WTC11 (cell line): ENCODE data around the gene NKAIN4. TPM values are rescaled to one million over a fixed set of nuclear protein-coding genes. Genes with fewer than 3 reads are reported as not detected.

ENCODE experiments used
- ATAC-seq: fragments of 200-7000 bp; cut with Tn5 transposase; 2 replicates; pipeline ENCODE4 v1.10.0; 2021; ENCODE audit warnings: mild to moderate bottlenecking, moderate library complexity
- CTCF ChIA-PET: fragments of 300-600 bp; sonication (Branson Sonifier 250); formaldehyde crosslinking; loops from one replicate; lab custom pipeline; 2021; ENCODE audit warnings: antibody characterized with exemption; lab: Charles Lee
- POLR2A ChIA-PET: fragments of 350-600 bp; sonication (Branson Sonifier 250); formaldehyde crosslinking; loops from one replicate; lab custom pipeline; 2021; ENCODE audit warnings: antibody characterized with exemption; lab: Charles Lee
- DNase-seq: peaks from one replicate; pipeline ENCODE4 v3.0.0; 2021; ENCODE audit warnings: low spot score
- H3K27ac Mint-ChIP-seq: 2 replicates; pipeline ENCODE4 v1.8.0; 2021; ENCODE audit warnings: mixed read lengths
- H3K27me3 Mint-ChIP-seq: 2 replicates; pipeline ENCODE4 v1.8.0; 2021; ENCODE audit warnings: low read depth, mild to moderate bottlenecking, moderate library complexity, mixed read lengths
- H3K36me3 Mint-ChIP-seq: 2 replicates; pipeline ENCODE4 v1.8.0; 2021; ENCODE audit warnings: mixed read lengths
- H3K4me1 Mint-ChIP-seq: 2 replicates; pipeline ENCODE4 v1.8.0; 2022; ENCODE audit warnings: mixed read lengths
- H3K4me3 Mint-ChIP-seq: 2 replicates; pipeline ENCODE4 v1.8.0; 2021; ENCODE audit warnings: mild to moderate bottlenecking, moderate library complexity, mixed read lengths
- H3K9me3 Mint-ChIP-seq: 2 replicates; pipeline ENCODE4 v1.8.0; 2021; ENCODE audit warnings: mixed read lengths
- AFF4 ChIP-seq: sonication (generic); formaldehyde crosslinking; IDR thresholded peaks from 2 replicates; pipeline ENCODE4 v1.8.1; 2023; ENCODE audit warnings: mild to moderate bottlenecking, missing genetic modification reagents, borderline replicate concordance
- ARID4B ChIP-seq: sonication (generic); formaldehyde crosslinking; IDR thresholded peaks from 2 replicates; pipeline ENCODE4 v1.8.0; 2023; ENCODE audit warnings: missing genetic modification reagents, mild to moderate bottlenecking, borderline replicate concordance
- ATF2 ChIP-seq: sonication (generic); formaldehyde crosslinking; IDR thresholded peaks from 2 replicates; pipeline ENCODE4 v1.8.1; 2022; ENCODE audit warnings: low read depth, missing genetic modification reagents, borderline replicate concordance
- CREB1 ChIP-seq: sonication (generic); formaldehyde crosslinking; IDR thresholded peaks from 2 replicates; pipeline ENCODE4 v1.8.0; 2023; ENCODE audit warnings: mild to moderate bottlenecking, missing genetic modification reagents
- E2F5 ChIP-seq: sonication (generic); formaldehyde crosslinking; IDR thresholded peaks from 2 replicates; pipeline ENCODE4 v1.8.1; 2022; ENCODE audit warnings: mild to moderate bottlenecking, moderate library complexity, missing genetic modification reagents
- ELF4 ChIP-seq: sonication (generic); formaldehyde crosslinking; IDR thresholded peaks from 2 replicates; pipeline ENCODE4 v1.8.1; 2022; ENCODE audit warnings: low read depth, mild to moderate bottlenecking, moderate library complexity, missing genetic modification reagents
- ERG ChIP-seq: fragments of 250-450 bp; sonication (Bioruptor Pico); IDR thresholded peaks from 2 replicates; pipeline ENCODE4 v1.8.0; 2021; ENCODE audit warnings: mild to moderate bottlenecking
- FOXK1 ChIP-seq: sonication (generic); formaldehyde crosslinking; IDR thresholded peaks from 2 replicates; pipeline ENCODE4 v1.8.0; 2022; ENCODE audit warnings: mild to moderate bottlenecking, moderate library complexity, missing genetic modification reagents
- IRF1 ChIP-seq: sonication (generic); formaldehyde crosslinking; IDR thresholded peaks from 2 replicates; pipeline ENCODE4 v1.8.0; 2023; ENCODE audit warnings: missing genetic modification reagents
- MLX ChIP-seq: sonication (generic); formaldehyde crosslinking; IDR thresholded peaks from 2 replicates; pipeline ENCODE4 v1.8.1; 2023; ENCODE audit warnings: mild to moderate bottlenecking, missing genetic modification reagents, moderate library complexity
- NFATC4 ChIP-seq: fragments of 250-450 bp; sonication (Bioruptor Pico); IDR thresholded peaks from 2 replicates; pipeline ENCODE4 v1.9.0; 2021; ENCODE audit warnings: mild to moderate bottlenecking
- NFE2L1 ChIP-seq: sonication (generic); formaldehyde crosslinking; IDR thresholded peaks from 2 replicates; pipeline ENCODE4 v1.8.1; 2023; ENCODE audit warnings: missing genetic modification reagents
- NR1H2 ChIP-seq: sonication (generic); formaldehyde crosslinking; IDR thresholded peaks from 2 replicates; pipeline ENCODE4 v1.9.0; 2021; ENCODE audit warnings: mild to moderate bottlenecking, moderate library complexity, missing genetic modification reagents
- NR2C2 ChIP-seq: sonication (generic); formaldehyde crosslinking; IDR thresholded peaks from 2 replicates; pipeline ENCODE4 v1.8.0; 2022; ENCODE audit warnings: mild to moderate bottlenecking, missing genetic modification reagents
- NR3C1 ChIP-seq: sonication (generic); formaldehyde crosslinking; conservative IDR thresholded peaks from 2 replicates; pipeline ENCODE4 v1.8.1; 2023; ENCODE audit warnings: low read depth, mild to moderate bottlenecking, missing genetic modification reagents
- TCF7 ChIP-seq: sonication (generic); formaldehyde crosslinking; IDR thresholded peaks from 2 replicates; pipeline ENCODE4 v1.8.0; 2022; ENCODE audit warnings: mild to moderate bottlenecking, low read depth, missing genetic modification reagents, moderate library complexity
- TEAD1 ChIP-seq: sonication (generic); formaldehyde crosslinking; IDR thresholded peaks from 2 replicates; pipeline ENCODE4 v1.8.0; 2022; ENCODE audit warnings: mild to moderate bottlenecking, missing genetic modification reagents
- ZBTB21 ChIP-seq: sonication (generic); formaldehyde crosslinking; IDR thresholded peaks from 2 replicates; pipeline ENCODE4 v1.8.1; 2023; ENCODE audit warnings: mild to moderate bottlenecking, missing genetic modification reagents, borderline replicate concordance
- ZNF317 ChIP-seq: sonication (generic); formaldehyde crosslinking; IDR thresholded peaks from 2 replicates; pipeline ENCODE4 v1.8.1; 2023; ENCODE audit warnings: low read depth, mild to moderate bottlenecking, moderate library complexity, missing genetic modification reagents, borderline replicate concordance
- ZNF423 ChIP-seq: fragments of 250-450 bp; sonication (Bioruptor Pico); IDR thresholded peaks from 2 replicates; pipeline ENCODE4 v2.1.2; 2022; ENCODE audit warnings: mild to moderate bottlenecking, moderate library complexity
- total RNA-seq: library from RNA; stranded (reverse); gene quantifications from 3 replicates; pipeline ENCODE4 v1.2.3, GENCODE V29; 2021

NKAIN4 gene
- total RNA-seq, 1 experiment from 2014 or later: 7.2 TPM

- TF ChIP-seq AFF4 (CRISPR knock-in tag) (no peak), CREB1 (CRISPR knock-in tag) (no peak), ZNF317 (CRISPR knock-in tag) (no peak), NFE2L1 (CRISPR knock-in tag) (no peak), IRF1 (CRISPR knock-in tag) (no peak), NFATC4 (CRISPR knock-in tag) (no peak)
Measured at GRCh38 chr20:63242736-63243135, 11.5 kb downstream of the NKAIN4 start (continued).

GRCh38 chr20:63241272-63241671, 13.0 kb downstream of the NKAIN4 start:
- Mint-ChIP-seq H3K4me3 (no peak overlapping the region), H3K27me3 (no peaks in the 10 kb centered on the region; the same call in 1 of the 2 replicates), H3K27ac (no peak overlapping the region), H3K36me3 (no peaks in the 10 kb centered on the region), H3K9me3 (no peaks in the 10 kb centered on the region), H3K4me1 (no peaks in the 10 kb centered on the region)
- ATAC-seq (no peak), DNase-seq (no peak)
- ChIA-PET CTCF (interaction anchor here (1.5 to 2.8 kb wide), 2 partner anchors 10 to 18 kb away, joined by 5 to 19 read pairs; no protein-coding TSS in a partner anchor), POLR2A (interaction anchor here (0.7 to 1.2 kb wide), 2 partner anchors 11 to 140 kb away, joined by 3 read pairs; no protein-coding TSS in a partner anchor)
- TF ChIP-seq TCF7 (CRISPR knock-in tag) (no peak), NFE2L1 (CRISPR knock-in tag) (no peak), NR2C2 (no peak), FOXK1 (CRISPR knock-in tag) (no peak), NR1H2 (CRISPR knock-in tag) (no peak), ZNF423 (no peak), ARID4B (CRISPR knock-in tag) (no peak)

GRCh38 chr20:63240004-63240403, 14.3 kb downstream of the NKAIN4 start:
- ChIA-PET POLR2A (no interaction called here), CTCF (interaction anchor here (1.5 to 2.8 kb wide), 2 partner anchors 9 to 16 kb away, joined by 5 to 19 read pairs; no protein-coding TSS in a partner anchor)
- no peak overlapping the region for H3K4me3 Mint-ChIP-seq
- no peaks in the 10 kb centered on the region for H3K27me3 Mint-ChIP-seq
- H3K9me3 Mint-ChIP-seq: no peaks in the 10 kb centered on the region
- 0 out of 2 replicates have a peak, but pooled peaks cover 5% of the 10 kb centered on the region for H3K4me1 Mint-ChIP-seq
- ATAC-seq: no peak
- H3K36me3 Mint-ChIP-seq: no peaks in the 10 kb centered on the region
- no peak overlapping the region for H3K27ac Mint-ChIP-seq
- DNase-seq: no peak
- TF ChIP-seq ZBTB21 (CRISPR knock-in tag) (no peak), TEAD1 (CRISPR knock-in tag) (no peak), ATF2 (no peak), NR3C1 (no peak), ELF4 (CRISPR knock-in tag) (no peak), MLX (CRISPR knock-in tag) (no peak), ERG (CRISPR knock-in tag) (no peak), E2F5 (no peak)
